ENCODE measurements around the gene WRNIP1.
"Not testable (repeated sequence)": the region's sequence is repeated elsewhere in the genome, so short reads cannot be mapped to it uniquely, and the experiment has no call there.

The WRNIP1 gene

DNA sequence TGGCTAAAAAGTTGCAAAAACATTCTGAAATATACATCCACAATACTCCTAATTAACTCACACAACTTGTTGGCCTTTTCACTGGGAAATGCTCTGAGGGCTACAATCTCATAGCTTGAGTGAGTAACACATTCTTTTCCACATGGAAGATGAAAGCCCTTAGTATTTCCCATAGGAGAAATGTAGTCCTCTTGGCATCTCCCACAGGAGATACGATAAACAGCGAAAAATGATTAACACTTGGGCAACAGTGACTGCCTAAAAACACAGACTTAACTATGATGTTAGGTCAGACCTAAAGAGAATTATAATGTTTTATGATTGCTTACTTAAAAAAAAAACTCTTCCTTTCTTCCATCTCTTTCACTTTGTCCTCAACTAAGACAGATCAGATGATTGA is 23.4 kb upstream of the WRNIP1 start:
- no peak for DNase-seq

DNA sequence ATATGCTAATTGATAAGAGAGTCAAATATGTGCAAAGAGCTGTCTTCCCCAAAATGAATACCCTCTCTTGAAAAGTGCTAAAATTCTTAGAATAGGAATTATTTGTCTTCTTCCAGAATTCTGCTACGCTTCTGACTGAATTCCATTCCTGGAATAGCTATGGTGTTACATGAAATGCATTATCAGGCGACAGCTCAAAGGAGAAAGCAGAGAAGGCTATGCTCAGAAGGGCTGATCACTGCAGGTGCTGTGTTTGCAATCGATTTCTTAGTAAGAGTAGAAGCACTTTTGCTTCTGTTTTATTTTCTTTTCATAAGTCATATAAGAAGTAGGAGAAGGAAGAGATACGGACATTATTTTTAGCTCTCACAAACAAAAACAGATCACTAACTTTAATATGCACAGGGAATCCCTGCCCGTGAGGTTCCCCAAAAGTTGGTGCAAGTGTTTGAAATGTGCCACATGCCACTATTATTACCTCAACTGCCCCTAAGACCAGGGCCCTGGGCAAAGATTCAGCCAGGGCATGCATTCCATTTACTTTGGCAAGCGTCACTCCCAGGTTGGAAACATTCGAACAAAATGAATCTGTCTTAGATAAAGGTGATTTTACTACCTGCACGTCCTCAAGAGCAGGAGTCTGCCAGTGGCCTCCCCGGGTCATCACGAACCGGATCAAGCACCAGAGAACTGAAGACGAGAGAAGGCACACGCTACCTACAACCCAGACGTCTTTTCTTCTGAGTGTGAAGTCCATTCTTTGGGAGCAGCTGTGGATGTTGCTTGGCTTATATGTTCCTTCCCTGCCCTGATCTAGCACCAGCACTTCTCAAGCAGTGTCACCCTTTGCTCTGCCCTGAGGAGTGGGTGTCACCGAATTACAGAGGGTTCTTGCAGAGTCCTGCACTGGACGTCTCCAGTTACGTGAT is 21.6 kb upstream of the WRNIP1 start:
- no peak for DNase-seq

DNA sequence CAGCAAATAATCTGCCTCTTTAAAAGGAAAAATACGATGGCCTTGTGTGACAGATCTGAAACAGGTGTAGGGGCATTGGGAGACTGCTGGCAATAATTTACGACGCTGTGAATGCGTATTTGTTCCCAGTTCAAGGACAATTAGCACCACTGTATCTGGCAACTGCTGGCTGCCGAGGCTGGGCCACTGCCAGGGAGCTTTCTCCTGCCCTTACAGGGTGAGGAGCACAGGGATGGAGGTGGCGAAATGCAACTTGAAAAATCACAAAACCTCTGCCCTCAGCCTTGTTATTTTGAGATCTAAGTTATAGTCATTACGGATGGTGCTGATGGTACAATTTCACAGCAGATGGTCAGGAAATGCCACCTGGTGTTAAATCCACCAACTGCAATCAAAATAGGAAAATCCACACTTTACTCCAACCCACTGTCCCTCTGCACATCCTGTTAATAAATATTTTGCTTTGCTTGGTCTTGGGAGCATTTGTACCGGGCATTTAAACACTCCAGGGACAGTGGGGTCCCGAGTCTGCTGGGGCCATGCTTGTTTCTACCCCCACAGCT is 20.9 kb upstream of the WRNIP1 start:
- DNase-seq: no peak

DNA sequence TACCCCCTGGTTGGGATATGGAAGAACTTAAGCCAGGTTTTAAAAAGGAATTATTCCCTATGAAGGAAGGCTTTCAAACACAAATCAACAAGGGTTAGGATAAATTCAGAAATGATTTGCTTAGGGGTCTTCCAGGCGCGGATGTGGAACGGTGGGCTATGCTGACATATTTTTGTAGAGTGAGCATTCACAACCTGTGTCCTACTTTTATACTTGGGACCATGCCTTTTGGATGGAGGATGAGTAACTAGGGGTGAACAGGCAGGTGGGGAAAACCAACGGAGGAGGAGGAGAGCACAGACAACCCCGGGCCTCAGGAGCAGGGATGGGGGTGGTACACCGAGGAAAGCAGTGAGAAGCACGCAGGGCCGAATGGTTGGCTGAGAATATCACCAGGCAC is 20.4 kb upstream of the WRNIP1 start:
- no peak for DNase-seq

DNA sequence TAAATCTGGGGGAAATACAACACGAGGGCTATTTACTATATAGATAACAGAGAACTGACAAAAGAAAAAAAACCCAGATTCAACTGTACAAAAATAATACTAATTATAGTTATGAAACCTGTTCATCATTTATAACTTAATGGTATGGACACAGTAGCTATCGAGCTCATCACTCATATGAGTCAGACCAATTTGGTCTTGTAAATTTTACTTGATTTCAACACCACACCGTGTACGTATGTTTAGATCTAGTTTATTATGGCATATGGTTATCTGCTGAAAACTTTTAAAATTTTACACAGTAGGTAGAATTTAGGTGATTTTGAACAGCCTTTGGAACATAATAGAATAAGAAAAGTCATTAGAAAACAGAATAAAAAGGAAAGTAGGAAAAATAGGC is 19.9 kb upstream of the WRNIP1 start:
- no peak for DNase-seq

DNA sequence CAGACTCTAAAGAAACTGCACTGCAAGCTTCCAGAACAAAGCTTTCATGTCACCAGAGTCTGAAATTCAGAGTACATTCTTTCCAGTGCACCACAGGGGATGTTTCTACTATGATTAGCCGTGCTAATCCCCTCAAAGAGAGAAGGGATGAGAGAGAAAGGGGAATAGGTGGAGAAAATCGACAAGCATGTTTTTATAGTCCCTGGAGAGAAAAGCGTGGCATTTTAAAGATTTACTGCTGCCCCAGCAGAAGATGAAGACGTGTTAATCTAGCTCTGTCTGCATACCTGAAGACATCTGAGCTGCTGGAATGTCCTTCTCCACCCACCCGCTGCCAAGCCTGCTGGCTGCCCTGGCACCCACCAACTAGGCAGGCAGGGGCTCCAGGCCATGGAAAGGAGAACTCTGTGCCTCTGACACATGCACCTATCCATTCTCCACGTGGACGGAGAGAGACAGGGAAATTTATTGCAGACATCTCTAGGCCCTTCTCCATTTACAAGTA is 18.6 kb upstream of the WRNIP1 start:
- DNase-seq: no peak

DNA sequence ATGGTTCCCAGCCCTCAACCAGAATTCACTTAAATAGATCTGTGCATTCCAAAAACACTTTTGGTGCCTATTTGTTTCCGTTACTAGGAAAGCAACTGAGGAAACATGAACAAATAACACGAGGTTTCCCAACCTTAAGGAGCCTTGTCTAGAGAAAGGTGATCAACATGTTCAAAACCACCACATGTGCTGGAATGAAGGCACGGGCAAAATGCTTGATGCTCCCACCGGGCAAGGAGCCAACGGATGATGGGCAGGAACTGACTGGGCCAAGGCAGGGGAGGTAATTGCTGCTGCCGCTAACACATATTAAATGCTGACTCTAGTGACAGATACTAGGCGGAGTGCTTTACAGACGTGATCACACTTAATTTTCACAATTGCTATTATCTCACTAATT is 17.0 kb upstream of the WRNIP1 start:
- no peak for DNase-seq

DNA sequence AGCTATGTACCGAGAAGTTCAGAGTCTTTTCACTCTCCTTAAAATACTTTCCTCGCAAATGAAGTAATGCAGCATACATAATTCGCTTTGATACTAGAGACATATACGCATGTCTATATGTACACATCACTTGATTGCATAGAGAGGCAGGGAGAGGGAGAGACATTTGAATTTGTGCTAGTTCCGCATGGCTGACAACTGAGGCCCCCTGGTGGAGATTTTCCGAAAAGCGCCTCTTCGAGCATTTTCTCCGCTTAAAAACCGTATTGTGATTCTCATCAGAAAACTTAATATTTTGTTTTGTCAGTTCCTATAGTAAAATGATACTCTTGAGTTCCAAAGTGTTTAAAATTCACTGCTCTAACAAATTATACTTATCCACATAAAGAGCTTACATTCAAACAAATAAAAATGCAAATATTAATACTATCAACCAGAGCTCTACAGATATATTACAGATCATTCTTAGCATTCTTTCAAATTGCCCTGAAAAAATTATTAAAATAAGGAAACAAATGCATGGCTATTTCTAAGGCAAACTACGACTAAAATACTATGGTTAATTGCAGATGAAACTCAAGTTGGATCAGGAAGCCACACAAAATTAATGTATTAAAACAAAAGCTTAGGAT is 15.1 kb upstream of the WRNIP1 start:
- DNase-seq: peak; percentile 65

DNA sequence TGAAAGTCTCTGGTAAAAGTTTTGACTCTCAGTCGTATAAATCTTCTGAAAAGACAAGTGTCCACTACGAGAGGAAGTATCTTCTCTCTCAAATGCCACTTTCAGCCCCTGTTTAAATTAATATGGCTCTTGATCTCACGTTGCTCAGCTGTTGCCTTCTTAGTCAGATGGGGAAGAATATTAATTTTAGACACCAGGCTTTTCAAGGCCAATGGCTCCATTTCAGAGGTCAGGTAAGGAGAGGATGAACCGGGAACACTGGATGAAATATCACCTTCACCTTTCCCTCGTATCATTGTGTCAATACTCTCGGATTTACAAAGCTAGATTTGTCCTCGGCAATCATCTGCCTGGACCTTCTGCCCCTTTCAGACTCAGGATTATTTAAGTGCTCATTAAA is 14.4 kb upstream of the WRNIP1 start, which contains the start of gene MYLK4:
Gene MYLK4, minus strand, starts transcription at position 91 of the 400 bp plus-strand sequence. CDS start 1,628 bp downstream, outside the sequence.
- DNase-seq: no peak

DNA sequence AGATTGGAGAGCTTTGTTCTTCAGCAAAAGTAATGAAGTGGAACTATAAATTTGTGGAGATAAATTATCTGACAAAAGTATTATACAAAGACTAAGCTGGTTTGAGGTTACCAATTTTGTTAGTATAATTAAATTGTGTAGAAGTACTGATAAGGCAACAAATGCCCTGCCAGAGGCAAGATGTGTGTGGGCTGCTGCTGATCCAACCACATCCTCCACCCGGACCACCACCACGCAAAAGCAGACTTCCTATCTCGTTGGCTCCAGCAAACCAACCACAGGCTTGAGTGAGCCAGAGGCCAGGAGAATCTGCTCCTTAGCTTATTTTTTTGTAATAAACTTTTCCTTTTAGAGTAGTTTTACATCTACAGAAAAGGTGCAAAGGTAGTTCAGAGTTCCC is 13.3 kb upstream of the WRNIP1 start:
- no peak for DNase-seq

DNA sequence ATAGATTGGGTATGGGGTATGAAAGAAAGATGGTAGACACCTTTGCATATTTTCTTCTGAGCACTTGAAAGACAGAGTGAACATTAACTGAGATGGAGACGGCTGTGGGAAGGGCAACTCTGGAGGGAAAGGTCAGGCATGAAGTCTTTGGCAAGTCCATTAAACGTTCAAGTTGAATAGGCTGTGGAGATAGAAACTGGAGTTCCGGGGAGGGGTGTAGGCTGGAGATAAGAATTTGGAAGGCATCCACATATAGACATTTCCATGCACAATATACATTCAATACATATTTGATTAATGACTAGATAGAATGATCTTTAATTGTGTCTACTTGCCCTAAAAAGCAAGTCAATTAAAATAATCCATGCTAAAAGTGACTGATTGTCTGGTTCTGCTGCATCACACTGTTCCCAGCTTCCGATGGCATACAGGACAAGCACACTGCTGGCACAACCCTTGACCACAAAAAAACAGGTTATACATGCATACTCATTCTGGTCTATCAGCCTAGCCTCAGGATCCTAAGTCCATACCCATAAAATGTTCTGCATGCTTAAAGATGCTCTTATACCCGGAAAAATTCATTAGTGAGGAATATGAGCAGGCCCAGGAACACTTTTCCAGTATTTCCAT is 12.6 kb upstream of the WRNIP1 start:
- no peak for DNase-seq

DNA sequence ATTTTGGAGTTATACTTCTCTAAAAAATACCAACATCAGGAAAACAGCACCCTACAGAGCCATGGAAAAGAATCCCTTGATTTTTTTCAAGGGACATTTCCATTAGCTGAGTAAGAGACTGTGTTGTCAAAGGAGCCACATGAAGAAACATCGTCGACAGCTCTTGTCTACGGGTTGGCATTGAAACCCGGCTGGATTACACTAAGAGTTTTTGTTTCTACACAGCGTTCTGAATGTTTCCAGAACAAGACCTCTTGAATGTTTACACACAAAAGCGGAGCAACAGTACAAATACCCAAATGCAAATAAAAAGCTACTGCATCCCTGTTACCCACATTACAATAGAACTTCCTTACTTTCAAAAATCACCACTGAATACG is 12.1 kb upstream of the WRNIP1 start:
- no peak for DNase-seq

DNA sequence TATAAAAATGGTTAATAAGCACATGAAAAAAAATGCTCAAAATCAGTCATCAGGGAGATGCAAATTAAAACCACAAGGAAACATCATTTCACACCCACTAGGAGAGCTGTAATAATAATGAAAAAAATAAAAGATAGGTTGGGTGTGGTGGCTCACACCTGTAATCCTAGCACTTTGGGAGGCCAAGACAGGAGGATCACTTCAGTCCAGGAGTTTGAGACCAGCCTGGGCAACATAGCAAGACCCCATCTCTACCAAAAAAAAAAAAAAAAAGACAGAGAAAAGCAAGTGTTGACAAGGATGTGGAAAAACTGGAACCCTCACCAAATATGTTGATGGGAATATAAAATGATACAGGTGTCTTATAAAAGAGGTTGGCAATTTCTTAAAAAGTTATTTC is 11.4 kb upstream of the WRNIP1 start:
- DNase-seq: no peak

DNA sequence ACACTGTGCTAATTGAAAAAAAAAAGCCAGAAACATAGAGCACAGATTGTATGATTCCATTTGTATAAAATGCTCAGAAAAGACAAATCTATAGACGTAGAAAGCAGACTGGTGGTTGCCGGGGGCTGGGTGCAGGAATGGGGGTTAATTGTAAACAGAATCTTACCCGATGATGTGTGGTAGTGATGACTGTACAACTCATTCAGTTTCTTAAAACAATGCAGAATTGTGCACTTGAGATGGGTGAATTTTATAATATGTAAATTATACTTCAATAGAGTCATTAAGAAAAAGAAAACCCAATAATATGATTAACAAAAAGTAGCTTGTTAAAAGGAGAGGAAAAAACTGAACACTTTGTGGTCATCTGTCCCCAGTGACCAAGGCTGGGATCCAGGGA is 10.8 kb upstream of the WRNIP1 start:
- no peak for DNase-seq

DNA sequence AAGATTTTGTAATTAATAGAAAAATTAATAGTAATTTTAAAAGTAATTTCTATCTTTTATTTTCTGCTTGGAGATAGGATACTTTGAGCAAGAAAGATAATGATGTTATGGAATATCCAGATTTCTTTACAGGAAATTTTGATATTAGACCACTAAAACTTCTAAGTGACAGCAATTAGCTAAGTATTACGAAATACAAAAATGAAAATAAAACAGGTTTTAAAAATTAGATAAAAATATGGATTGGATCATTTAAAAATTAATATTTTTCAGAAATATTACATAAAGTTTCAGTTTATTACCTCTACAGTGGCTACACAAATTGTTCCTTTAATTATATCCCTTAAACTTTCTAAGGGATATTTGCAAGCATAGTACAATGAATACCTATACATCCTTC is 10.3 kb upstream of the WRNIP1 start:
- DNase-seq: no peak

DNA sequence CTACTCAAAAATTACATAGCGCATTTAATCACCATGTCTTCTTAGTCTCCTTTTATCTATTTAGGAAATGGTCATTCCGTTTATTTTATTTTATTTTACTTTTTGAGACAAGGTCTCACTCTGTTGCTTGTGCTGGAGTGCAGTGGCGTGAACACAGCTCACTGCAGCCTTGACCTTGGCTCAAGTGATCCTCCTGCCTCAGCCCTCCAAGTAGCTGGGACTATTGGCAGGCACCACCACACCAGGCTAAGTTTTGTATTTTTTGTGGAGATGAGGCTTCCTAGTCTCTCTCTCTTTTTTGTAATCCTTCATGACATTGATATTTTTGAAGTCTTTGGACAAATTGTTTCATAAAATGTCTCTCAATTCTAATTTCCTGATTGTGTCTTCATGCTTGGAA is 9.7 kb upstream of the WRNIP1 start:
- DNase-seq: no peak

DNA sequence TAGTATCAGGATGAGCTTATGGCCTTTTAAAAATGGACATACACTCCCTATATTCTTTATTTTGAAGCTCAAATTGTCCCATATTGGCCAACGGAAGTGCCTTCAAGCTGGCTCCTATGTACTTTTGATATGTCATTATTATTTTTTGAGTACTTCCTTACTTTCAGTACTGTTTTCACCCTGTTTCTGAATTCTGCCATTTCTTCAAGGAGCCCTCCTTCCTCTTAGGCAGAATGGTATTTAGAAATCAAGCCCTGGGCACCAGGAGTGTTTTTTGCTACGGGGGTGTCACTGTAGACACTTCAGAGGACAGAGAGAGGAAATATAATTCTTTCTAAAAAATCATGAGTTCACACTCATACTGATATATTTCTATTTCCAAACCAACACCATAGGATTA is 9.0 kb upstream of the WRNIP1 start:
- no peak for DNase-seq

DNA sequence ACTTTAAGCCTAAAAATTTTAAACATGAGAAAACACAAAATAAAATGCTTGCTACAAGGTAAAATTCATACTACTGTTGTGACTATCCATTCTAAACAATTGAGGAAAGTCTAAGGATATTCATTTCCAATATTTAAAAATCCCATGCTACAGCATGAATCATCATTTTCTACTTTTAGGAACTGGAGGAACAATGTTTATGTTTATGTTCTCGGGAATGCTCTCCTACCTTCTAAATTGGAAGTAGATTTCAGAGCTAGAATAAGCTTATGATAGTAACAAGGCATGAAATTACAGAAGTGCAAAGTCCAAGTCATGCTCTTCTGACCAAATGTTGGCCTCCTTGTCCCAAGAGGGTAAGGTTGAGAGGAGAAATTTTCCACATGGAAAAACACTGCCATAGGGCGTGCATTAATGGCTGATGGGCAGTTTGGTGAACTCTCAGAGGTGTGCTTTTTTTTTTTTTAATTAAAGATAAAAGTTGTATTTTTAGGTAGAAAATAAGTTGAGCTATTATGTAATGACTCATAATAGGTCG is 8.4 kb upstream of the WRNIP1 start:
- DNase-seq: no peak

DNA sequence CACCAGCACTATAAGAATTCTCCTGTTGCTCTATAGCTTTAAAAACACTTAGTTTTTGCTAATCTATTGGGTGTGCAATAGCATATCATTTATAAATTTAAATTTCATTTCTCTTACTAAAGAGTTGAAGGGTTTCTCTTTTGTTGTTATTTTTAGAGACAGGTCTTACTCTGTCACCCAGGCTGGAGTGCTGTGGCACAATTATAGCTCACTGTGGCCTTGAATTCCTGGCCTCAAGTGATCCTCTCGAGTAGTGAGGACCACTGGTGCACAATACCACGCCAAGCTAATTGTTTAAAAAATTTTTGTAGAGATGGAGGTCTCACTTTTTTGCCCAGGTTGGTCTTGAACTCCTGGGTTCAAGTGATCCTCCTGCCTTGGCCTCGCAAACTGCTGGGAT is 6.2 kb upstream of the WRNIP1 start:
- no peak for DNase-seq

DNA sequence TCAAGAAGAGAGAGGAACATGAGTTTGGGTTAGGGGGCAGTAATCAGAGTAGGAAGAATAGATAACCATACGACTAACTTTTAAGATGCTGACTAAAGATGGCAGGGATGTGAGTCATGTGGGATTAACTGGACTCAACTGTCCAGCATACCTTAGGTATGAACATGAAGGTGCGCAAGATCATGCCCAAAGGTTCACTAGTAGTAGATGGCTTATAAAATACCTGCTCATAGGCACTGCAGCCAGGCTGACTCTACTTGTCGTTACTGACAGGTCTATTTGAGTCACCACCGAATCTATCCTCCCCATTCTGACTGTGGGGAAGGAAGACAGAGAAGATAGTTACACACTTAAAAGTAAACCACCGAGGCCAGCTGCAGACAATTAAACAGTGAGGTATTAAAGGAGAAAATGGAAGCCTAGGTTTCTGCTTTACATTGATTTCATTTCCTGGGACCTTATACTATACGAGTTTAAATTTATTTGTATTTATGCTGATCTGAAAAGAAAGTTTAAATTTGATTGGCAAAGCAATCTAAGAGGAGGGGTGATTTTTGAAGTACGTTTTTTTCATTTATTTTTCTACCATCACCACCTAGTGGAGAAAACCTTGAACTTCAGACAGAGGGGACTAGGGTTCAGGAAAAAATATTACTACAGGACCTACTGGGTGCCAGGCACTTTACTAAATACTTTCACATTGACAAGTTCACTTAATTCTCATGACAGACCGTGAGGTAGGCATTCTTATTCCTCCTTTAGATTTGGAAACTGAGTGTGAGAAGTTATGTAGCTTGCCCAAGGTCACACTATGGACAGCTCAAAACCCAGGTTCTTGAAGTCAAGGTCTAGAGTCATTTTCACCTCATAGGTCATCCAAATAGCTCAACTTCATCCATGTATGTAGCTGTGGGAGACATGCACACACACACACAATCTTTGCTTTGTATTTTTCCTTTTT is 4.0 kb upstream of the WRNIP1 start:
- no peak for DNase-seq

DNA sequence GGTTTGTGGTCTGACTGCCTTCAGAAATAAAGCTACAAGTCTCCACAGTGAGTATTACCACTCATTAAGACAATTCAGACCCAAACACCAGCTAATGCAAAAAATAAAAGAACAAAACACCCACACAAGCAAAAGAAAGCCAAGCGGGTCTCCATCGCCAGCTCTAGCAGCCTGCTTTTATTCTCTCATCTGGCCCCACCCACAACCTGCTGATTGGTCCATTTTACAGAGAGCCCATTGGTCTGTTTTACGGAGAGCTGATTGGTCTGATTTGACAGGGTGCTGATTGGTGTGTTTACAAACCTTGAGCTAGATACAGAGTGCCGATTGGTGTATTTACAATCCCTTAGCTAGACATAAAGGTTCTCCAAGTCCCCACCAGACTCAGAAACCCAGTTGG is 2.3 kb upstream of the WRNIP1 start:
- not testable (repeated sequence) for DNase-seq

Data from fibroblast of skin of abdomen (primary cell).